ENCODE results near the gene RASSF8. TPM values are rescaled to one million over a fixed set of nuclear protein-coding genes. Genes with fewer than 3 reads are reported as not detected.

The RASSF8 gene
- total RNA-seq, 1 donor from 2014 or later = 39.5 TPM

- no peak overlapping the region for H2AFZ ChIP-seq (ENCODE audit: low read depth, low read length)
- H3K9me3 ChIP-seq (ENCODE audit: insufficient read depth, low read depth, low read length) = no peaks in the 10 kb centered on the region
- no peaks in the 10 kb centered on the region for H3K36me3 Mint-ChIP-seq (ENCODE audit: low read depth, unreplicated experiment)
- H3K27me3 ChIP-seq (ENCODE audit: insufficient read depth, low read length) = no peaks in the 10 kb centered on the region
- no peak overlapping the region for H3K27ac ChIP-seq (ENCODE audit: low read depth, low read length)
- no peaks in the 10 kb centered on the region for H3K4me1 ChIP-seq (ENCODE audit: insufficient read depth, low read length)
- no peak for TF ChIP-seq EZH2 (IDR thresholded peaks at IDR 0.05; ENCODE audit: insufficient read depth, low read length)
- TF ChIP-seq CTCF (IDR thresholded peaks at IDR 0.05; ENCODE audit: insufficient read depth, low read depth, low read length) = no peak
- FAIRE-seq = no peak
- H3K27me3 Mint-ChIP-seq (ENCODE audit: low read depth, unreplicated experiment) = peaks cover 3% of the 10 kb centered on the region
- DNase-seq (ENCODE audit: low read depth) = no peak
- no peaks in the 10 kb centered on the region for H3K9me3 Mint-ChIP-seq (ENCODE audit: unreplicated experiment)
- H3K4me3 Mint-ChIP-seq (ENCODE audit: unreplicated experiment) = no peak overlapping the region
- H4K20me1 ChIP-seq (ENCODE audit: insufficient read depth, low read length) = no peaks in the 10 kb centered on the region
- no peak overlapping the region for H3K9ac ChIP-seq (ENCODE audit: low read length)
- H3K4me2 ChIP-seq (ENCODE audit: low read length) = no peak overlapping the region
- no peaks in the 10 kb centered on the region for H3K79me2 ChIP-seq (ENCODE audit: insufficient read depth, low read length)
- H3K4me3 ChIP-seq (ENCODE audit: insufficient read depth, low read depth, low read length) = no peak overlapping the region
- H3K36me3 ChIP-seq (ENCODE audit: insufficient read depth, low read length) = no peaks in the 10 kb centered on the region
- H3K4me1 Mint-ChIP-seq (ENCODE audit: low read depth, unreplicated experiment) = no peaks in the 10 kb centered on the region
- H3K27ac Mint-ChIP-seq (ENCODE audit: unreplicated experiment) = no peak overlapping the region
Measured at GRCh38 chr12:25932971-25933370, 25.5 kb upstream of the RASSF8 start.

GRCh38 chr12:25934456-25934855 is 24.0 kb upstream of the RASSF8 start:
- TF ChIP-seq CTCF (IDR thresholded peaks at IDR 0.05; ENCODE audit: insufficient read depth, low read depth, low read length) (no peak), EZH2 (IDR thresholded peaks at IDR 0.05; ENCODE audit: insufficient read depth, low read length) (no peak)
- H3K27me3 Mint-ChIP-seq (ENCODE audit: low read depth, unreplicated experiment) = peaks cover 3% of the 10 kb centered on the region
- no peaks in the 10 kb centered on the region for H3K9me3 Mint-ChIP-seq (ENCODE audit: unreplicated experiment)
- H3K4me1 Mint-ChIP-seq (ENCODE audit: low read depth, unreplicated experiment) = no peaks in the 10 kb centered on the region
- no peak for FAIRE-seq
- no peaks in the 10 kb centered on the region for H4K20me1 ChIP-seq (ENCODE audit: insufficient read depth, low read length)
- H3K79me2 ChIP-seq (ENCODE audit: insufficient read depth, low read length) = no peaks in the 10 kb centered on the region
- H3K4me1 ChIP-seq (ENCODE audit: insufficient read depth, low read length) = no peaks in the 10 kb centered on the region
- H3K27ac ChIP-seq (ENCODE audit: low read depth, low read length) = no peak overlapping the region
- H3K9ac ChIP-seq (ENCODE audit: low read length) = no peak overlapping the region
- no peak overlapping the region for H3K4me3 Mint-ChIP-seq (ENCODE audit: unreplicated experiment)
- no peaks in the 10 kb centered on the region for H3K27me3 ChIP-seq (ENCODE audit: insufficient read depth, low read length)
- H3K27ac Mint-ChIP-seq (ENCODE audit: unreplicated experiment) = no peak overlapping the region
- no peak for DNase-seq (ENCODE audit: low read depth)
- H3K4me3 ChIP-seq (ENCODE audit: insufficient read depth, low read depth, low read length) = no peak overlapping the region
- H3K36me3 ChIP-seq (ENCODE audit: insufficient read depth, low read length) = no peaks in the 10 kb centered on the region
- H3K36me3 Mint-ChIP-seq (ENCODE audit: low read depth, unreplicated experiment) = no peaks in the 10 kb centered on the region
- no peak overlapping the region for H3K4me2 ChIP-seq (ENCODE audit: low read length)
- H2AFZ ChIP-seq (ENCODE audit: low read depth, low read length) = no peak overlapping the region
- no peaks in the 10 kb centered on the region for H3K9me3 ChIP-seq (ENCODE audit: insufficient read depth, low read depth, low read length)

GRCh38 chr12:25935355-25936144 is 22.9 kb upstream of the RASSF8 start:
- Histone ChIP-seq H3K9ac (ENCODE audit: low read length) (no peak overlapping the region), H2AFZ (ENCODE audit: low read depth, low read length) (no peak overlapping the region), H3K4me2 (ENCODE audit: low read length) (no peak overlapping the region), H4K20me1 (ENCODE audit: insufficient read depth, low read length) (no peaks in the 10 kb centered on the region), H3K27me3 (ENCODE audit: insufficient read depth, low read length) (no peaks in the 10 kb centered on the region), H3K36me3 (ENCODE audit: insufficient read depth, low read length) (no peaks in the 10 kb centered on the region), H3K79me2 (ENCODE audit: insufficient read depth, low read length) (no peaks in the 10 kb centered on the region), H3K9me3 (ENCODE audit: insufficient read depth, low read depth, low read length) (no peaks in the 10 kb centered on the region), H3K4me3 (ENCODE audit: insufficient read depth, low read depth, low read length) (no peak overlapping the region), H3K27ac (ENCODE audit: low read depth, low read length) (no peak overlapping the region), H3K4me1 (ENCODE audit: insufficient read depth, low read length) (no peaks in the 10 kb centered on the region)
- Mint-ChIP-seq H3K4me1 (ENCODE audit: low read depth, unreplicated experiment) (no peaks in the 10 kb centered on the region), H3K27ac (ENCODE audit: unreplicated experiment) (no peak overlapping the region), H3K27me3 (ENCODE audit: low read depth, unreplicated experiment) (no peaks in the 10 kb centered on the region), H3K4me3 (ENCODE audit: unreplicated experiment) (no peak overlapping the region), H3K9me3 (ENCODE audit: unreplicated experiment) (peaks cover under 1% of the 10 kb centered on the region), H3K36me3 (ENCODE audit: low read depth, unreplicated experiment) (no peaks in the 10 kb centered on the region)
- no peak for FAIRE-seq
- TF ChIP-seq EZH2 (IDR thresholded peaks at IDR 0.05; ENCODE audit: insufficient read depth, low read length) = no peak
- no peak for TF ChIP-seq CTCF (IDR thresholded peaks at IDR 0.05; ENCODE audit: insufficient read depth, low read depth, low read length)
- no peak for DNase-seq (ENCODE audit: low read depth)
